ENCODE measurements around the gene MISFA. TPM values are rescaled to one million over a fixed set of nuclear protein-coding genes. Genes with fewer than 3 reads are reported as not detected.

MISFA gene
- polyA plus RNA-seq, 1 donor (not counting 4 experiments of a cell fraction or from before 2014, with no cell fraction given), result 0.63 TPM

DNA sequence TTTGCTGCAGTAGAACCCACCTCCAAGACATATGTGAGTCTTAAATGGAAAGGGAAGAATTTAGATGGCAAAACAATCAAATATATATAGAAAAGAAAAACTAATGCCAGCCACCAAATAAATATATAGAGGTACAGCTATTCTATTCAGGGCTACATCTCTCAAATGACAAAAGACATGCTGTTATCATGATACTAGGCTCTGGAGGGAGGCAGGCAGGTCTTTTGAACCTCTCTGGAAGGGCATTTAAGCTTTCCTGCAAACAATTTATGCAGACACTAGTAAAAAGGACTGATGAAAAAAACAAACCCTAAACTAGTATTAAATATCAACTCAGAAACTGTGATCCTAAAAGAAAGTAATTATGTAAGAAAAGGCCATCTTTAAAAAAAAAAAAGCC, 35.4 kb upstream of the MISFA start:
- H3K4me3 ChIP-seq (ENCODE audit: control insufficient read depth in 2 of 3, extremely low read depth in 1 of 3, insufficient read depth in 2 of 3, low read depth in 1 of 3, low read length in 3 of 3), result no peak overlapping the region
- TF ChIP-seq CTCF (optimal IDR thresholded peaks at IDR 0.05 in 1 of 3, IDR thresholded peaks at IDR 0.05 in 1 of 3, conservative IDR thresholded peaks at IDR 0.05 in 1 of 3; ENCODE audit: extremely low read depth in 1 of 3, insufficient read depth in 2 of 3, low read length in 3 of 3) (no peak), EZH2 (IDR thresholded peaks at IDR 0.05; ENCODE audit: low read length) (no peak)
- H3K79me2 ChIP-seq (ENCODE audit: control insufficient read depth, insufficient read depth, low read length), result no peaks in the 10 kb centered on the region
- dilution Hi-C loops (cut with MboI; ENCODE audit: extremely low pct_ligation_motif_present, low sequenced_read_pairs), result no loop called here
- no peaks in the 10 kb centered on the region for H3K4me1 ChIP-seq (ENCODE audit: control insufficient read depth, extremely low read depth, insufficient read depth, low read length)
- H3K36me3 ChIP-seq (ENCODE audit: control insufficient read depth in 2 of 2, extremely low read depth in 1 of 2, insufficient read depth in 2 of 2, low read length in 2 of 2), result peaks cover 5 to 7% of the 10 kb centered on the region in 2 experiments
- H3K9me1 ChIP-seq (ENCODE audit: control insufficient read depth, extremely low read depth, insufficient read depth, low read length), result no peaks in the 10 kb centered on the region
- no peak overlapping the region for H3K4me2 ChIP-seq (ENCODE audit: control insufficient read depth, extremely low read depth, insufficient read depth, low read depth, low read length)
- FAIRE-seq (no peak), DNase-seq (ENCODE audit: low read depth, low spot score) (no peak)
- H3K27ac ChIP-seq (ENCODE audit: control insufficient read depth, insufficient read depth, low read length), result no peak overlapping the region
- H3K27me3 ChIP-seq (ENCODE audit: control insufficient read depth, extremely low read depth, insufficient read depth, low read length), result no peaks in the 10 kb centered on the region
- no peak overlapping the region for H3K9ac ChIP-seq (ENCODE audit: control insufficient read depth, extremely low read depth, insufficient read depth, low read length)
- no peaks in the 10 kb centered on the region for H4K20me1 ChIP-seq (ENCODE audit: control insufficient read depth, extremely low read depth, insufficient read depth, low read length)
- no peaks in the 10 kb centered on the region for H3K9me3 ChIP-seq (ENCODE audit: control insufficient read depth, low read depth, low read length)
- no peak overlapping the region for H2AFZ ChIP-seq (ENCODE audit: control insufficient read depth, low read length)

GRCh38 chr11:18566406-18566805, 33.2 kb upstream of the MISFA start:
- Histone ChIP-seq H4K20me1 (ENCODE audit: control insufficient read depth, extremely low read depth, insufficient read depth, low read length) (no peaks in the 10 kb centered on the region), H3K9me3 (ENCODE audit: control insufficient read depth, low read depth, low read length) (no peaks in the 10 kb centered on the region), H3K9me1 (ENCODE audit: control insufficient read depth, extremely low read depth, insufficient read depth, low read length) (no peaks in the 10 kb centered on the region), H3K4me1 (ENCODE audit: control insufficient read depth, extremely low read depth, insufficient read depth, low read length) (no peaks in the 10 kb centered on the region), H3K9ac (ENCODE audit: control insufficient read depth, extremely low read depth, insufficient read depth, low read length) (no peak overlapping the region), H3K4me3 (ENCODE audit: control insufficient read depth in 2 of 3, extremely low read depth in 1 of 3, insufficient read depth in 2 of 3, low read depth in 1 of 3, low read length in 3 of 3) (no peak overlapping the region), H3K79me2 (ENCODE audit: control insufficient read depth, insufficient read depth, low read length) (no peaks in the 10 kb centered on the region), H3K36me3 (ENCODE audit: control insufficient read depth in 2 of 2, extremely low read depth in 1 of 2, insufficient read depth in 2 of 2, low read length in 2 of 2) (peaks cover 8 to 15% of the 10 kb centered on the region in 2 experiments), H3K4me2 (ENCODE audit: control insufficient read depth, extremely low read depth, insufficient read depth, low read depth, low read length) (no peak overlapping the region), H3K27ac (ENCODE audit: control insufficient read depth, insufficient read depth, low read length) (no peak overlapping the region), H3K27me3 (ENCODE audit: control insufficient read depth, extremely low read depth, insufficient read depth, low read length) (no peaks in the 10 kb centered on the region), H2AFZ (ENCODE audit: control insufficient read depth, low read length) (no peak overlapping the region)
- TF ChIP-seq CTCF (optimal IDR thresholded peaks at IDR 0.05 in 1 of 3, IDR thresholded peaks at IDR 0.05 in 1 of 3, conservative IDR thresholded peaks at IDR 0.05 in 1 of 3; ENCODE audit: extremely low read depth in 1 of 3, insufficient read depth in 2 of 3, low read length in 3 of 3) (no peak), EZH2 (IDR thresholded peaks at IDR 0.05; ENCODE audit: low read length) (no peak)
- no peak for FAIRE-seq
- dilution Hi-C loops (cut with MboI; ENCODE audit: extremely low pct_ligation_motif_present, low sequenced_read_pairs), result no loop called here
- DNase-seq (ENCODE audit: low read depth, low spot score), result no peak
